Effector memory CD4-positive, alpha-beta T cell (primary cell): ENCODE results near the gene ADRA2B.
A peak's percentile ranks its signal among the peaks of the same experiment; 100 is the strongest.

Source experiments
- DNase-seq, 3 donors: peaks; one replicate each; pipeline ENCODE4 v3.0.0-alpha.2; 2020
- H3K27ac ChIP-seq: 2 replicates; pipeline ENCODE4 v1.7.0; 2013; ENCODE audit warnings: mild to moderate bottlenecking, low read length, moderate library complexity; ENCODE audit not compliant: insufficient read depth, poor library complexity, severe bottlenecking
- H3K27me3 ChIP-seq: replicated peaks from 2 replicates; pipeline ENCODE4 v1.7.0; 2013; ENCODE audit warnings: mild to moderate bottlenecking, low read length; ENCODE audit not compliant: insufficient read depth, control insufficient read depth, poor library complexity, severe bottlenecking
- H3K36me3 ChIP-seq: 2 replicates; pipeline ENCODE4 v1.7.0; 2013; ENCODE audit warnings: mild to moderate bottlenecking, low read length, moderate library complexity; ENCODE audit not compliant: control insufficient read depth, insufficient read depth
- H3K4me1 ChIP-seq: 2 replicates; pipeline ENCODE4 v1.7.0; 2013; ENCODE audit warnings: low read length, mild to moderate bottlenecking; ENCODE audit not compliant: control insufficient read depth, insufficient read depth, poor library complexity, severe bottlenecking
- H3K4me3 ChIP-seq: 2 replicates; pipeline ENCODE4 v1.7.0; 2013; ENCODE audit warnings: low read length, low read depth, mild to moderate bottlenecking; ENCODE audit not compliant: insufficient read depth, poor library complexity, severe bottlenecking
- H3K9me3 ChIP-seq: 2 replicates; pipeline ENCODE4 v1.7.0; 2013; ENCODE audit warnings: mild to moderate bottlenecking, low read length, moderate library complexity; ENCODE audit not compliant: control insufficient read depth

Gene ADRA2B

DNA sequence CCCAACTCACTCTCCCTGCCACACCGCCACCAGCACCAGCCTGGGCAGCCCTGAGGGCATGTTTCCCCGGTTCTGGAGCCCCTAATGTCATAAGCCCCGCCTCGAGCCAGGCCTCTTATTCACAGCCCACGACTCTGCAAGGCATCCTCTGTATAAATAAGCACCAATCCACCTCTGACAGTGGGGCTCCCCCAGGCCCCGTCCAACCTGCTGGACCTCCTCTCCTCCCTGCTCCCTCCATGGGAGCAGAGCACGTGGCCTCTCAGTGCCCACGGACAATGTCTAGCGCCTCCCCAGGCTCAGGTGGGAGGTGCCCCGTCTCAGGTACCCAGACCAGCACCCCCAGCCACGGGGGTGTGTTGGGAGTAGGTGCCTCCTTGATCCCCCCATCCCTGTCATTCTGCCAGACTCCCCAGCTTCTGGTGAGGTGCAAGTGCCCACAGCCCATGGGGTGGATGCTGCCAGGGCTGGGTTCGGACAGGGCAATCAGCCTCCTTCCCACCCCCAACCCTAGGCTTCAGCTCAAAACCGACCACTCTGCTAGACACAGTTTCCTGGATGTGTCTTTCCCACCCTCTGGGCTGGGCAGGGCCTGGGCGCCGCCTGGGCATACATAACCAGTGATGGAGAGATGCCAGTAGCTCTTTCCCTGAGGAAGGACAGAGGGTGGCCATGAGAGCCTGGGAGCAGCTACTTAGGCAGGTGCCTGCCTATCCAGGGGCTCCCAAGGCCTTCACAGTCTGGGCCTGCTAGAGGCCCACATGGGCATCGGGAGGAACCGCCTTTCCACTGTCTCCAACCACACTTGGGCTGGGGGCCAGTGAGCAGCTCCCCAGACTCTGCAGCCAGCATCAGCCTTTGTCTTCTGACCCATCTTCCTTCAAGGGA lies 1.6 kb upstream of the ADRA2B start:
- H3K9me3 ChIP-seq, result no peaks in the 10 kb centered on the region
- H3K27me3 ChIP-seq, result peaks cover 7% of the 10 kb centered on the region
- peak in 1 of 3 donors; percentile 1 for DNase-seq
- H3K4me1 ChIP-seq, result peaks cover 10% of the 10 kb centered on the region
- H3K36me3 ChIP-seq, result no peaks in the 10 kb centered on the region
- H3K27ac ChIP-seq, result no peak overlapping the region
- H3K4me3 ChIP-seq, result no peak overlapping the region

DNA sequence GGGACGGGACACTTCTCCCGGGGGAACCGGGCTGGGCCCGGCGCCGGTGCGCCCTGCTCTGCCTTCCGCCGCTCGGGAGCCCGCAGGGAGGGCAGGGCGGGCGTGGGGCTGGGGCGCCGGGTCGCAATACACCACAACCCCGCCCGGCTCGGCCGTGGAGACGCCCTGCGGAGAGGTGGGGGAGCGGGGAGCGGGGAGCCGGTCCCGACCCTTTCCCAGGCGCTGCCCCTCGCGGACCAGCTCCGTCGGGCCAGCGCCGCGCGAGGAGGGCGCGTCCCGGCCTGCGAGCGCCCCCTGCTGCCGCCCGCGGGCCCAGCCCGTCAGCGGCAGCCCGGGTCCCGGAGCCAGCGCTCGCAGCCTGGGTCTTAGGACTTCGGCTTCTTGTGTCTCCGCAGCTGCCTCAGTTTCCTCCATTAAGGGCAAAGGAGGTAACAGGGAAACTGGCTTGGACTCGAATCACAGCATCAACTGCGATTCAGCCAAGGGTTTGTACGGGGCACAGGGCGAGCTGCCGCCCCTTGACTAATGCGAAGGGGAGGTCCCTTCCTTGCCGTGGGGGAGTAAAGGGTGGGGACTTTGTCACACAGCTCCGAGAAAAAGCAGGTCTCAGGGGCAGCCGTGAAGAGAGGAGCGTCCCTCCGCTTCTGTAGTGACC lies 635 bp upstream of the ADRA2B start:
- H3K4me3 ChIP-seq, result peak overlapping the region; percentile 44
- H3K27ac ChIP-seq, result peak overlapping the region; percentile 28
- peaks cover 10% of the 10 kb centered on the region for H3K4me1 ChIP-seq
- H3K9me3 ChIP-seq, result no peaks in the 10 kb centered on the region
- DNase-seq, result peak; percentile 24 to 41 (median 34)
- H3K27me3 ChIP-seq, result peaks cover 7% of the 10 kb centered on the region
- no peaks in the 10 kb centered on the region for H3K36me3 ChIP-seq

DNA sequence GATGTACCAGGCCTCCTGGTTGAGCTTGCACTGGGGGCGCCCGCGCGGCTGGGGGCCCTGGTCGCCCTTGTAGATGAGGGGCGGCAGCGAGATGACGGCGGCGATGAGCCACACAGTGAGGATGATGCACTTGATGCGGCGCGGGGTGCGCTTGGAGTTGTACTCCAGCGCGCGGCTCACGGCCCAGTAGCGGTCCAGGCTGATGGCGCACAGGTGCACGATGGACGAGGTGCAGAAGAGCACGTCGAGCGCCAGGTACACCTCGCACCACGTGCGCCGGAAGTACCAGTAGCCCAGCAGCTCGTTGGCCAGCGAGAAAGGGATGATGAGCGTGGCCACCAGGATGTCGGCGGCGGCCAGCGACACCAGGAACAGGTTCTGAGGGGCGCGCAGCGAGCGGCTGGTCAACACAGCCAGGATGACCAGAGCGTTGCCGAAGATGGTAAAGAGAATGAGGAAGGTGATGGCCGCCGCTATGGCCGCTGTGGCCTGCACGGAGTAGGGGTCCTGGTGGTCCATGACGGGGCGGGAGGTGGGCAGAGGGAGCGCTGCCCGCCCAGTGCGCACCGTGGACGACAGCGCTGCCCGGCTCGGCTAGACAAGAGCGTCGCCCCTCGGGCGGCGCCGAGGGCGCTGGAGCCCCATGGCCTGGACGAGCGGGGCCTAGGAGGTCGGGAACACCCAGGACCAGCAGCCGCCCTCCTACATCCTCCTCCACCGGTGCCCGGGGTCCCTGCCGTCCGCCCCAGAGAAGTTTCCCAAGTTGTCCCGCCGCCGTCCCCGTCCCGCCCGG lies 544 bp downstream of the ADRA2B start:
- H3K36me3 ChIP-seq, result no peaks in the 10 kb centered on the region
- H3K4me1 ChIP-seq, result peaks cover 10% of the 10 kb centered on the region
- H3K27ac ChIP-seq, result no peak overlapping the region
- H3K27me3 ChIP-seq, result peaks cover 5% of the 10 kb centered on the region
- DNase-seq, result peak in 1 of 3 donors; percentile 5
- H3K9me3 ChIP-seq, result no peaks in the 10 kb centered on the region
- H3K4me3 ChIP-seq, result peak overlapping the region; percentile 44

DNA sequence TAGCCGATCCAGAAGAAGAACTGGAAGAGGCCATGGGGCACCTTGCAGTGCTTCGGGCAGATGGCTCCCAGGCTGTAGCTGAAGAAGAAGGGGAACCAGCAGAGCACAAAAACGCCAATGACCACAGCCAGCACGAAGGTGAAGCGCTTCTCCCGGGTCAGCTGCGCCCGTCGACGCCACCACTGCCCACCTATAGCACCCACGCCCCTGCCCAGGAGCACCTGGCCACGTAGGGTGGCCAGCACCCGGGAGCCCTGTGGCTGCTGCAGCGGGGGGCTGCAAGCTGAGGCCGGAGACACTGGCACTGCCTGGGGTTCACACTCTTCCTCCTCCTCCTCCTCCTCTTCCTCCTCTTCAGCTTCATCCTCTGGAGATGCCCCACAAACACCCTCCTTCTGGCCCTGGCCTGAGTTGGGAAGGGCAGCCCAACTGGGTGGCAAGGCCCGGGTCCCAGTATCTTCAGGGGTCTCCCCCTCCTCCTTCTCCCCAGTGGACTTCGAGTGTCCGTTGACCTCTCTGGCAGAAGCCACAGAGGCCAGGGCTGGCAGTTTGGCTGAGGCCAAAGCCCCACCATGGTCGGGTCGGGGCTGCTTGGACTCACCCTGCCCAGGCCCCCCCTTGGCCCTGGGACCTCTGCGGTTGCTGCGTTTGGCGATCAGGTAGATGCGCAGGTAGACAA lies 1.3 kb downstream of the ADRA2B start:
- H3K4me1 ChIP-seq, result peaks cover 10% of the 10 kb centered on the region
- no peaks in the 10 kb centered on the region for H3K9me3 ChIP-seq
- H3K27me3 ChIP-seq, result no peaks in the 10 kb centered on the region
- H3K27ac ChIP-seq, result no peak overlapping the region
- DNase-seq, result peak in 1 of 3 donors; percentile 1
- no peak overlapping the region for H3K4me3 ChIP-seq
- H3K36me3 ChIP-seq, result no peaks in the 10 kb centered on the region

DNA sequence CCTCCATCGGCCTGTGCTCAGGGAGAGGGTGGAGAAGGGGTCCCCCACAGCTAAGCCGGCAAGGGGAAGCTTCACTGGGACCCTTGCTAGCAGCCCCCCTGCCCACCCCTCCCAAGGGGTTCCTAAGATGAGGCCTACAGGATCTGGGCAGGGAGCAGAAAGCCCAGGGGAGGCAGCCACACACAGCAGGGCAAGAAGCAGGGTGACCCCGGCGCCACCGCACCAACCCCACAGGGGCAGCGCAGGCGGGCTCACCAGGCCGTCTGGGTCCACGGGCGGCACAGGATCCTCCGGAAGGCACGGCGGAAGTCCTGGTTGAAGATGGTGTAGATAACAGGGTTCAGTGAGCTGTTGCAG lies 1.8 kb downstream of the ADRA2B start:
- no peak overlapping the region for H3K27ac ChIP-seq
- no peaks in the 10 kb centered on the region for H3K27me3 ChIP-seq
- no peaks in the 10 kb centered on the region for H3K9me3 ChIP-seq
- peaks cover 10% of the 10 kb centered on the region for H3K4me1 ChIP-seq
- H3K36me3 ChIP-seq, result no peaks in the 10 kb centered on the region
- H3K4me3 ChIP-seq, result no peak overlapping the region
- no peak for DNase-seq

DNA sequence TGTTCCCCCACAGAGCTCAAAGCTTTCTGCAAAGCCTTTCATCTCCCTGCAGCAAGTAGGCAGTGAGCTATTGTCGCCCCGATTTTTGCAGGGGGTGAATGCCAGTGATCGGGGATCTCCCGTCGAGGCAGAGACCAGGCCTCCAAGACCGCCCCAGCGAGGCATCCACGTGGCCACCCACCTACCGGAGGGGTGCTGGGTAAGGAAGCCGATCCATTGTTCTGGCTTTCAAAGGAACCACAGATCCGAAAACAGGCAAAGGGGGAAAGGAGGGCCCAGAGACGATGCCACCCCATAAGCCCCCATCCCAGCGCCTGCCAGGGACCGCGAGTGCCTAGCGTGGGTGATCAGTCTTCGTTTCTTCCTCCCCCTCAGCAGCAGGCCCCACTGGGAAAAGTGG lies 2.4 kb downstream of the ADRA2B start:
- H3K4me1 ChIP-seq, result peaks cover 10% of the 10 kb centered on the region
- no peaks in the 10 kb centered on the region for H3K27me3 ChIP-seq
- no peaks in the 10 kb centered on the region for H3K36me3 ChIP-seq
- H3K4me3 ChIP-seq, result no peak overlapping the region
- DNase-seq, result no peak
- no peaks in the 10 kb centered on the region for H3K9me3 ChIP-seq
- H3K27ac ChIP-seq, result no peak overlapping the region

DNA sequence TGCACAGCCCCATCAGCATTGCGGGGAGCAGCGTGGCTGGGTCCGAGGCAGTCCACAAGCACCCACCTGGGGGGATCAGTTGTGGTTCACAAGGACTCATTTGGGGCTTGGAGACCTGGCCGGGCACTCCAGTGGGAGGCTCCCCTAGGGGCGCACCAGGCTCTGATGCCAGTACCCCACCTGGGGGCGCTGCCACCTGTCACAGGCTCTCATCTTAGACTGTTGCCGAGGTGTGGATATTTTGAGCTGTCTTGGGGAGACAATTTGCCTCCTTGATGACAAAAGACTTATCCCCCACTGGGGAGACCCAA lies 3.0 kb downstream of the ADRA2B start:
- no peak for DNase-seq
- Histone ChIP-seq H3K4me1 (peaks cover 10% of the 10 kb centered on the region), H3K27ac (no peak overlapping the region), H3K9me3 (no peaks in the 10 kb centered on the region), H3K4me3 (no peak overlapping the region), H3K36me3 (no peaks in the 10 kb centered on the region), H3K27me3 (no peaks in the 10 kb centered on the region)

DNA sequence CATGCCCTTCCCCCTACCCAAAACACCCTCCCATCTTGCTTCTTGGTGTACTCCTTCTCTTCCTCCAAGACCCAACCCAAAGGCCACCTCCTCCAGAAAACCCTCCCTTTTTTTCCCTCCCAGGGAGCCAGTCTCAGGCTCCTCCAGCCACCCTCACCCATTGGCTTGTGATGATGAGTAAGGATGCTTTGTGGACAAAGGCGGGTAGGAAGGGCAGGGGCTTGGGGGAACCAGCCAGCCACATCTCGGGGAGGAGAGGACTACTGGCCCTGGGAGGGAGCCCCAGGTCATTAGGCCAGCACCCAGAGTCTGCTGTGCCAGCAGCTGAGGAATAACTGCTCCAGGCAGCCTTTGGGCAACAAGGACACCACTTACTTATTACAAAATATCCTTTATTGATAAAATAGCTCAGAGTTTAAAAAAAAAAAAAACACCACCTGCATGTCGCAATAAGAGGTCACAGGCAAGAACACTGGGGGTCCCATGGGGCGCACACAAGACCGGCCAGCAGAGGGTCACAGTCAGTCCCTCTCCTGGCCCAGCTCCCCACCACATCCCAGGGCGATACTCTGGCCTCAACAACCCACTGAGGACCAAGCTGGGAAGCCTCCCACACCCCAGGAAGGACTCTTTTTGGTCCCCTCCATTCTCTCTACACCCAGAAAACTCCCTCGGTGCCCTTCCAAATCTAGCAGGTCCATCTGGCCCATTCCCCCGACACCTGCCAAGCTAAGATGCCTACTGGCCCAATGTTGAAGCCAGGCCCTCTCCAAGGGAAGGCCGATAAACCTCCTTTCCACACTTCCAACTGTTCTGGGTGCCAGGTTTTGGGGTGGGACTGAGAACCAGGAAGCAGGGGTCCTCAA lies 3.6 kb downstream of the ADRA2B start:
- no peaks in the 10 kb centered on the region for H3K27me3 ChIP-seq
- no peak for DNase-seq

DNA sequence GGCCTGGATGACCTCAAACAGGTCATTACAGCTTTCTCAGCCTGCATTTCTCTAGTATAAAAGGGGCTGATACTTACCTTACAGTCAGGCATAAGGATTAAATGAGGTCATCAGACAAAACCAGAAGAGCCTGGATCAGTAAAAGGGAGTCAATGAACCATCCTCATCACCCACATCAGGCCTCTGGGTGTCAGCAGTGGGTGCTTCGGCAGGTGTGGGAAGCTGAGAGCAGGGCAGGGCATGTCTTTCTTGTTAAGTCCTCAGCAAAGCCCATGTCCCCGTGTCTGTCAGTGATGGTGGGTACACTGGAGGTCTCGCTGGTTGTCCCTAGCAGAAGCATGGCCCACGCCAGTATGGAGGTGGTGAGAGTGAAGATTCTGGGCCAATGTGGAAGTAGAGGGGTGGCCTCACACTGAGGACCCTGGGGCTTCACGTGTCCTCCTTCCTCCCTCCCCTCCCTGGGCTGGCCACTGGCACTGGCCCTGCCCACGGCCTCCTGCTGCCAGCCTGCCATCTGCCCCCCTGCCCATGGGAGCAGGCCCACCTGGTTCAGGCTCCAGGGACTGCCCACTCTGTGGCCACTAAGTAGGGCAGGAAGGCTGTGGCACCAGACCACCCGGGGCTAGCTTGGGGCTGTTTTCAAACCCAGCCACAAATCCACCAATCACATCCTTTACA lies 4.4 kb downstream of the ADRA2B start:
- no peak overlapping the region for H3K4me3 ChIP-seq
- no peaks in the 10 kb centered on the region for H3K36me3 ChIP-seq
- H3K4me1 ChIP-seq, result peaks cover 5% of the 10 kb centered on the region
- DNase-seq, result no peak
- no peaks in the 10 kb centered on the region for H3K9me3 ChIP-seq
- no peaks in the 10 kb centered on the region for H3K27me3 ChIP-seq
- H3K27ac ChIP-seq, result no peak overlapping the region

More for the DNA sequence above, 3.6 kb downstream of the ADRA2B start:
- Histone ChIP-seq H3K27ac (no peak overlapping the region), H3K36me3 (no peaks in the 10 kb centered on the region), H3K4me3 (no peak overlapping the region), H3K9me3 (no peaks in the 10 kb centered on the region), H3K4me1 (peaks cover 10% of the 10 kb centered on the region)
